ENCODE results near the gene PRKCG.

DNA sequence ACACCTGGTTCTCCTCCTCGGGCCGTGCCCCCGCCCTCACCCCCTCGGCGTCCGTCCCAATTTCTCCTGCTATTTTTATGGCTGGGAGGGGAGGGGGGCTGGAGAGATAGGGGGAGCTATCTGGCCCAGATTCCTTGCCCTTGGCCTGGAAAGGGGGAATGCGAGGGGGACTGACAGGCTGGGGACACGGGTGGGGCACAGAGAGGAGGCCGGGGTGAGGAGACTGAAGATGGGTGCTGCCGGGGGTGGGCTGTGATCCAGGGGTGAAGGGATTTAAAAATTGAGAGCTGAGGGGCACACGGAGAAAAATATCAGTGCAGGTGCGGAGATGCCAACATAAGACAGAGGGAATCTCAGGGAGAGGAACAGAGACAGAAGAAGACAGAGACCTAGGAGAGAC is 2.3 kb downstream of the PRKCG start:
- no peak for TF ChIP-seq CTCF (IDR thresholded peaks at IDR 0.05; ENCODE audit: low read length)
- TF ChIP-seq EZH2 (IDR thresholded peaks at IDR 0.05; ENCODE audit: borderline replicate concordance, low read length) = no peak
